GM12878 (cell line): ENCODE results near the gene VSTM5. TPM values are rescaled to one million over a fixed set of nuclear protein-coding genes. Genes with fewer than 3 reads are reported as not detected.

Experiments used
- ATAC-seq: fragments of 200-7000 bp; cut with Tn5 transposase; 3 replicates; pipeline ENCODE4 v1.9.1; 2020; ENCODE audit warnings: mild to moderate bottlenecking, moderate library complexity
- BruUV-seq: library from RNA; stranded (reverse); fragments of 400-500 nt; replicated peaks from 2 replicates; lab custom pipeline; 2021; lab: Mats Ljungman, UMichigan
- CTCF ChIA-PET: fragments of 300-600 bp; sonication (Branson Sonifier 250); formaldehyde crosslinking; extraction: SDS; loops from one replicate; lab custom pipeline; 2021; ENCODE audit warnings: inconsistent platforms; lab: Yijun Ruan, JAX
- POLR2A ChIA-PET: fragments of 350-600 bp; formaldehyde crosslinking; extraction: SDS; loops from one replicate; lab custom pipeline; 2021; ENCODE audit warnings: inconsistent platforms; lab: Charles Lee
- RAD21 ChIA-PET: fragments of 300-600 bp; sonication (Branson Sonifier 250); formaldehyde crosslinking; loops from one replicate; lab custom pipeline; 2023; ENCODE audit warnings: antibody characterized with exemption; ENCODE audit not compliant: unreplicated experiment; lab: Charles Lee
- SMC1A ChIA-PET: fragments of 300-600 bp; sonication (Branson Sonifier 250); formaldehyde crosslinking; loops from one replicate; lab custom pipeline; 2023; ENCODE audit not compliant: unreplicated experiment, uncharacterized antibody; lab: Charles Lee
- DNase-seq: peaks from one replicate; pipeline ENCODE4 v3.0.0-alpha.2; 2011; ENCODE audit warnings: low read depth, low spot score
- FAIRE-seq: peaks from 3 replicates; lab custom pipeline; 2011; peaks lifted over from hg19 to GRCh38; lab: Jason Lieb, UNC
- H2AFZ ChIP-seq: 2 replicates; pipeline ENCODE4 v1.6.0; 2011; ENCODE audit warnings: low read depth, low read length, control low read depth; ENCODE audit not compliant: control insufficient read depth
- H3K27ac ChIP-seq: 2 replicates; pipeline ENCODE4 v1.5.1; 2011; ENCODE audit warnings: control low read depth; ENCODE audit not compliant: control insufficient read depth, insufficient read depth
- H3K27me3 ChIP-seq, 2 experiments: replicated peaks in 1 of 2; 2 replicates each; pipeline versions ENCODE4 v1.6.0 to v1.6.1; 2011; ENCODE audit warnings: low read length in 1 of 2; ENCODE audit not compliant: control insufficient read depth in 2 of 2, insufficient read depth in 2 of 2
- H3K36me3 ChIP-seq, 2 experiments: 2 replicates each; pipeline ENCODE4 v1.5.1; 2011; ENCODE audit warnings: low read length in 1 of 2; ENCODE audit not compliant: control insufficient read depth in 2 of 2, insufficient read depth in 2 of 2
- H3K4me1 ChIP-seq: 2 replicates; pipeline ENCODE4 v1.6.1; 2011; ENCODE audit warnings: mild to moderate bottlenecking, low read length, moderate library complexity, mixed read lengths; ENCODE audit not compliant: control insufficient read depth, insufficient read depth
- H3K4me2 ChIP-seq: 2 replicates; pipeline ENCODE4 v1.6.0; 2011; ENCODE audit warnings: control low read depth; ENCODE audit not compliant: control insufficient read depth, insufficient read depth
- H3K4me3 ChIP-seq: fragments of 200-600 bp; sonication (generic); 2 replicates; pipeline ENCODE4 v1.5.1; 2016
- H3K79me2 ChIP-seq: 2 replicates; pipeline ENCODE4 v1.6.0; 2011; ENCODE audit warnings: low read length; ENCODE audit not compliant: control insufficient read depth, insufficient read depth
- H3K9ac ChIP-seq: 2 replicates; pipeline ENCODE4 v1.8.0; 2011; ENCODE audit warnings: low read length, control low read depth, mixed read lengths; ENCODE audit not compliant: control insufficient read depth, insufficient read depth
- H3K9me3 ChIP-seq: replicated peaks from 3 replicates; pipeline ENCODE4 v1.5.1; 2011; ENCODE audit warnings: mild to moderate bottlenecking, low read length; ENCODE audit not compliant: control insufficient read depth, insufficient read depth
- H4K20me1 ChIP-seq: 2 replicates; pipeline ENCODE4 v1.6.0; 2011; ENCODE audit not compliant: control insufficient read depth, insufficient read depth
- BHLHE40 ChIP-seq, 2 experiments: fragments of 450-650 bp in 1 of 2; IDR thresholded peaks; 2 replicates each; pipeline ENCODE4 v1.6.1; 2011 to 2017; ENCODE audit warnings: low read depth in 2 of 2, borderline replicate concordance in 1 of 2, improper control_type of control experiment in 1 of 2, low read length in 1 of 2, mild to moderate bottlenecking in 1 of 2
- E2F4 ChIP-seq: IDR thresholded peaks from 2 replicates; pipeline ENCODE4 v1.6.1; 2012; ENCODE audit warnings: low read depth, low read length, improper control_type of control experiment
- MTA2 ChIP-seq: fragments of 450-650 bp; IDR thresholded peaks from 2 replicates; pipeline ENCODE4 v1.6.1; 2016; ENCODE audit warnings: low read depth, mild to moderate bottlenecking, moderate library complexity
- NR2C2 ChIP-seq: IDR thresholded peaks from 2 replicates; pipeline ENCODE4 v1.6.1; 2011; ENCODE audit warnings: borderline replicate concordance, low read depth; ENCODE audit not compliant: control insufficient read depth, insufficient read length
- RAD51 ChIP-seq: fragments of 450-650 bp; IDR thresholded peaks from 2 replicates; pipeline ENCODE4 v1.6.1; 2016; ENCODE audit warnings: moderate library complexity, mild to moderate bottlenecking, inconsistent platforms
- STAT3 ChIP-seq: IDR thresholded peaks from 2 replicates; pipeline ENCODE4 v1.6.1; 2011; ENCODE audit warnings: low read depth, low read length, improper control_type of control experiment
- WGBS: methylation state at CpG from one replicate; pipeline ENCODE4 v1.1.6; 2016; ENCODE audit warnings: low lambda C conversion rate; ENCODE audit not compliant: insufficient replicate concordance, insufficient coverage; ENCODE audit errors: missing lambda C conversion rate; 5-methylcytosine and 5-hydroxymethylcytosine counted together
- in situ Hi-C: fragments of 300-500 bp; cut with MboI; formaldehyde crosslinking; loops from 9 replicates; pipeline ENCODE4 v1.14.3; 2018; ENCODE audit warnings: mixed read lengths
- intact Hi-C: fragments of 100-400 bp; cut with micrococcal nuclease; formaldehyde crosslinking; loops from one replicate; pipeline ENCODE4 v1.14.2; 2022; ENCODE audit not compliant: unreplicated experiment
- polyA plus RNA-seq, 11 experiments: library from polyadenylated mRNA; depleted of rRNA in 4 of 11; unstranded in 6 of 11; stranded (reverse) in 5 of 11; fragments of >200 nt; fragmentation: Nextera tagmentation in 4 of 11; fragmentation: Illumina TruSeq in 1 of 11; extraction: Ambion mirVana in 4 of 11; extraction: Trizol in 1 of 11; gene quantifications; 1 replicate in 1 of 11; 2 replicates in 10 of 11; pipeline versions ENCODE4 v1.2.1 to v1.2.3, GENCODE V29; 2011 to 2016; ENCODE audit warnings: inconsistent platforms in 2 of 11, missing spikeins in 2 of 11, low read depth in 1 of 11
- total RNA-seq, 4 experiments: library from RNA; depleted of rRNA in 3 of 4; stranded (reverse); fragments of >200 nt in 3 of 4; fragmentation: Illumina TruSeq in 1 of 4; extraction: Trizol in 1 of 4; gene quantifications; 2 replicates each; pipeline versions ENCODE4 v1.2.1 to v1.2.3, GENCODE V29; 2013 to 2021

Gene VSTM5
- total and polyA plus RNA-seq, 10 of the 15 experiments (the other 5 are each of a cell fraction or from before 2014, with no cell fraction given) = not detected

- TF ChIP-seq E2F4 (no peak), MTA2 (no peak), NR2C2 (no peak), RAD51 (no peak)
These were observed 30.3 kb downstream of the VSTM5 start (continued) for GRCh38 chr11:93819966-93820695.

- Histone ChIP-seq H3K9me3 (no peaks in the 10 kb centered on the region), H4K20me1 (no peaks in the 10 kb centered on the region), H3K79me2 (no peaks in the 10 kb centered on the region), H3K4me1 (no peaks in the 10 kb centered on the region), H3K27ac (no peak overlapping the region), H2AFZ (no peak overlapping the region), H3K9ac (no peak overlapping the region), H3K4me3 (no peak overlapping the region), H3K36me3 (peaks cover 2 to 8% of the 10 kb centered on the region in 2 experiments; a peak in 2 of 4 replicates), H3K4me2 (no peak overlapping the region), H3K27me3 (no peaks in the 10 kb centered on the region)
- RAD21 ChIA-PET = no interaction called here
- SMC1A ChIA-PET = interaction anchor here (1.0 to 1.1 kb wide), 2 partner anchors 42 to 87 kb away, joined by 3 read pairs; no protein-coding TSS in a partner anchor
- intact Hi-C loops (no loop called here), in situ Hi-C loops (no loop called here)
- TF ChIP-seq BHLHE40 (IDR thresholded peaks at IDR 0.05; ENCODE audit: borderline replicate concordance in 1 of 2, low read depth in 2 of 2, low read length in 1 of 2) (0 out of 4 replicates have a peak, but pooled peaks of 1 of the 2 experiments have one; percentile 6), STAT3 (no peak)
- POLR2A ChIA-PET = no interaction called here
- BruUV-seq = no TSS peak
- ATAC-seq (no peak), FAIRE-seq (no peak), DNase-seq (no peak)
- CTCF ChIA-PET = interaction anchor here (0.6 kb wide), 1 partner anchor 1143 kb away, joined by 3 read pairs; no protein-coding TSS in a partner anchor
- WGBS = 76% methylated on average over 4 of the region's 4 CpGs
These were observed 32.7 kb downstream of the VSTM5 start for GRCh38 chr11:93817426-93818348.
